Neuron (in vitro differentiated cells): ENCODE data around the gene CIART.
"Not testable (repeated sequence)": the region's sequence is repeated elsewhere in the genome, so short reads cannot be mapped to it uniquely, and the experiment has no call there.

Source experiments
- H2AFZ ChIP-seq: one replicate; pipeline ENCODE4 v1.6.1; 2013; ENCODE audit warnings: low read depth, mild to moderate bottlenecking, inconsistent platforms, low read length, moderate library complexity
- H3K27me3 ChIP-seq: one replicate; pipeline ENCODE4 v1.6.1; 2013; ENCODE audit warnings: low read length; ENCODE audit not compliant: insufficient read depth
- H3K36me3 ChIP-seq: one replicate; pipeline ENCODE4 v1.6.1; 2013; ENCODE audit warnings: low read length; ENCODE audit not compliant: insufficient read depth
- H3K4me1 ChIP-seq: one replicate; pipeline ENCODE4 v1.6.1; 2013; ENCODE audit warnings: low read length; ENCODE audit not compliant: insufficient read depth
- H3K4me3 ChIP-seq: 2 replicates; pipeline ENCODE4 v1.5.1; 2013; ENCODE audit warnings: mild to moderate bottlenecking, low read length, moderate library complexity
- H3K9me3 ChIP-seq: one replicate; pipeline ENCODE4 v1.6.1; 2013; ENCODE audit warnings: low read length

Gene CIART

GRCh38 chr1:150302902-150303301 is 20.5 kb downstream of the CIART start:
- Histone ChIP-seq H3K27me3 (no peaks in the 10 kb centered on the region), H3K4me1 (no peaks in the 10 kb centered on the region), H2AFZ (no peak overlapping the region), H3K4me3 (no peak overlapping the region), H3K36me3 (peaks cover 60% of the 10 kb centered on the region), H3K9me3 (no peaks in the 10 kb centered on the region)

GRCh38 chr1:150308585-150308984 is 26.2 kb downstream of the CIART start:
- peaks cover 31% of the 10 kb centered on the region for H3K36me3 ChIP-seq
- not testable (repeated sequence) for H3K4me1 ChIP-seq, H3K9me3 ChIP-seq, H3K27me3 ChIP-seq, H2AFZ ChIP-seq, H3K4me3 ChIP-seq

GRCh38 chr1:150309758-150310508 is 27.6 kb downstream of the CIART start:
- Histone ChIP-seq H3K27me3 (no peaks in the 10 kb centered on the region), H3K4me1 (no peaks in the 10 kb centered on the region), H2AFZ (no peak overlapping the region), H3K36me3 (peaks cover 22% of the 10 kb centered on the region), H3K9me3 (no peaks in the 10 kb centered on the region), H3K4me3 (no peak overlapping the region)

GRCh38 chr1:150311762-150312161 is 29.4 kb downstream of the CIART start:
- no peak overlapping the region for H2AFZ ChIP-seq
- H3K27me3 ChIP-seq = no peaks in the 10 kb centered on the region
- no peak overlapping the region for H3K4me3 ChIP-seq
- no peaks in the 10 kb centered on the region for H3K9me3 ChIP-seq
- peaks cover 16% of the 10 kb centered on the region for H3K36me3 ChIP-seq
- H3K4me1 ChIP-seq = no peaks in the 10 kb centered on the region

GRCh38 chr1:150314691-150315090 is 32.3 kb downstream of the CIART start:
- not testable (repeated sequence) for H2AFZ ChIP-seq, H3K4me1 ChIP-seq, H3K27me3 ChIP-seq, H3K36me3 ChIP-seq, H3K4me3 ChIP-seq, H3K9me3 ChIP-seq

GRCh38 chr1:150320667-150320978 is 38.3 kb downstream of the CIART start:
- peak overlapping the region; percentile 69 for H2AFZ ChIP-seq
- H3K27me3 ChIP-seq = no peaks in the 10 kb centered on the region
- H3K9me3 ChIP-seq = no peaks in the 10 kb centered on the region
- peaks cover 7% of the 10 kb centered on the region for H3K4me1 ChIP-seq
- peaks cover 16% of the 10 kb centered on the region for H3K36me3 ChIP-seq
- peak overlapping the region; percentile 91 for H3K4me3 ChIP-seq

DNA sequence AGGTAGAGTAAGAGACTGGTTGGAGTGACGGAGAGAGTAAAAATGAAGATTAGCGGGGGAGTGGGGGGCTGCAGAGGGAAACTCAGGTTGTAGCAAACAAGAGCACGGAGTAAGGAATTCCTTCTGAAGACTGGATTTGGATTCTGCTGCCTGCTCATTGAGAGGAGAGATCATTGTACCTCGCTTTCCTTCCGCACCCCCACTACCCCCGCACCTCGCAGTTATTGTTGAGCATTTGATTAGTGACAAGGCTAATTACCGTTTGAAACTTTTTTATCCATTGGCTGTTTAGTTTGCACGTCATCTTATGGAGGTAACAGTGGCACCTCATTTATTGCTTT is 39.4 kb downstream of the CIART start:
- peak overlapping the region; percentile 91 for H3K4me3 ChIP-seq
- H2AFZ ChIP-seq = no peak overlapping the region
- no peaks in the 10 kb centered on the region for H3K27me3 ChIP-seq
- peaks cover 27% of the 10 kb centered on the region for H3K36me3 ChIP-seq
- no peaks in the 10 kb centered on the region for H3K9me3 ChIP-seq
- H3K4me1 ChIP-seq = peaks cover 7% of the 10 kb centered on the region

DNA sequence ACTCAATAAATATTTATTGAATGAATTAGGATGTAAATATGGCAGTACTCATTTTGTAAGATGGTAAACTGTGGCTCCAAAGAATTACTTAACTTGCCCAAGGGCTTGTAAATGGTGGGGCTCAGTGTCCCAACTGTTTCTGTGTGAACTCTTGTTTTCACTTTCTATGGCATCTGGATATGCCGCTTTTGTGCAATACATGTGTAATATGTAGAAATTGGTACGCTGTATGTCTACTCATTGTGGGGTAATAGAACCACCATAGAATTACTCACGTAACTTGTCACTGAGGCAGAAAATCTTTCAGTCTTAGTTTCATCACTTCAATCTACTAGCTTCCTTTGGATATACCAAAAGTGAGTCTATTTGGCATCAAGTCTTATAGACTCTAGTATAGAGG is 40.0 kb downstream of the CIART start:
- H3K4me1 ChIP-seq = peaks cover 7% of the 10 kb centered on the region
- no peak overlapping the region for H2AFZ ChIP-seq

GRCh38 chr1:150332651-150333290 is 50.4 kb downstream of the CIART start:
- H3K4me3 ChIP-seq = no peak overlapping the region
- peaks cover 75% of the 10 kb centered on the region for H3K36me3 ChIP-seq
- no peaks in the 10 kb centered on the region for H3K9me3 ChIP-seq
- H3K27me3 ChIP-seq = no peaks in the 10 kb centered on the region
- H3K4me1 ChIP-seq = no peaks in the 10 kb centered on the region
- H2AFZ ChIP-seq = no peak overlapping the region

More for the DNA sequence above, 40.0 kb downstream of the CIART start:
- Histone ChIP-seq H3K4me3 (peak overlapping the region; percentile 91), H3K36me3 (peaks cover 31% of the 10 kb centered on the region), H3K9me3 (no peaks in the 10 kb centered on the region), H3K27me3 (no peaks in the 10 kb centered on the region)
